Astrocyte (in vitro differentiated cells and primary cell): Measurements from ENCODE around the gene FAM47E.

ENCODE experiments used
- EZH2 ChIP-seq: IDR thresholded peaks from 2 replicates; pipeline ENCODE4 v1.6.1; 2012; ENCODE audit warnings: mild to moderate bottlenecking, low read length, inconsistent platforms; ENCODE audit not compliant: insufficient read depth
- TF ChIP-seq, protein P1 (sequence below): IDR thresholded peaks from 2 replicates; pipeline ENCODE4 v1.5.1; 2011; ENCODE audit warnings: low read depth, mild to moderate bottlenecking, inconsistent platforms, low read length, moderate library complexity; ENCODE audit not compliant: insufficient read depth

DNA sequence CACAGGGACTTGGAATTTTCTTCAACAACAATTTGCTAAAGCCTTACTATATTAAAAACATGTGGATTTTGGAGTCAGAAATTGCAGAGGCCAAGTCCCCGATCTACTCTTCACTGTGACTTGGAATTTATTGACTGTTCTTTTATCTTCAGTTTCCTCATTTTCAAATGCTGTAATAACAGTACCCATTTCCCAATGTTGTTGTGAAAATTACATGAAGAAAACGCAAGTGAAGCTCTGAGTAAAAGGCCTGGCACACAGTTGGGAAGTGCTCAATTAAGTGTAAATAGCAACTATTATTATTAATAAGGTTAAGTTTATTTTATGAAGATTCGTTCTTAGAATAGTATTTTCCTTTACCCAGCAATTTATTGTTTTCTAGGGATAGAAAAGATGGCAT is 70.7 kb downstream of the FAM47E start:
- TF ChIP-seq, protein P1, sequence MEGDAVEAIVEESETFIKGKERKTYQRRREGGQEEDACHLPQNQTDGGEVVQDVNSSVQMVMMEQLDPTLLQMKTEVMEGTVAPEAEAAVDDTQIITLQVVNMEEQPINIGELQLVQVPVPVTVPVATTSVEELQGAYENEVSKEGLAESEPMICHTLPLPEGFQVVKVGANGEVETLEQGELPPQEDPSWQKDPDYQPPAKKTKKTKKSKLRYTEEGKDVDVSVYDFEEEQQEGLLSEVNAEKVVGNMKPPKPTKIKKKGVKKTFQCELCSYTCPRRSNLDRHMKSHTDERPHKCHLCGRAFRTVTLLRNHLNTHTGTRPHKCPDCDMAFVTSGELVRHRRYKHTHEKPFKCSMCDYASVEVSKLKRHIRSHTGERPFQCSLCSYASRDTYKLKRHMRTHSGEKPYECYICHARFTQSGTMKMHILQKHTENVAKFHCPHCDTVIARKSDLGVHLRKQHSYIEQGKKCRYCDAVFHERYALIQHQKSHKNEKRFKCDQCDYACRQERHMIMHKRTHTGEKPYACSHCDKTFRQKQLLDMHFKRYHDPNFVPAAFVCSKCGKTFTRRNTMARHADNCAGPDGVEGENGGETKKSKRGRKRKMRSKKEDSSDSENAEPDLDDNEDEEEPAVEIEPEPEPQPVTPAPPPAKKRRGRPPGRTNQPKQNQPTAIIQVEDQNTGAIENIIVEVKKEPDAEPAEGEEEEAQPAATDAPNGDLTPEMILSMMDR = no peak
- TF ChIP-seq EZH2 = no peak
